Rectal smooth muscle tissue (tissue), 1 donor: ENCODE data around the gene CASZ1.

Source experiments
- H3K27ac ChIP-seq: one replicate; pipeline ENCODE4 v1.7.0; 2013; ENCODE audit warnings: low read depth, low read length, inconsistent platforms
- H3K27me3 ChIP-seq: one replicate; pipeline ENCODE4 v1.7.0; 2013; ENCODE audit warnings: low read length; ENCODE audit not compliant: control insufficient read depth, insufficient read depth
- H3K36me3 ChIP-seq: one replicate; pipeline ENCODE4 v1.7.0; 2013; ENCODE audit warnings: low read length; ENCODE audit not compliant: control insufficient read depth, insufficient read depth
- H3K4me1 ChIP-seq: one replicate; pipeline ENCODE4 v1.7.0; 2013; ENCODE audit warnings: low read length; ENCODE audit not compliant: control insufficient read depth, insufficient read depth
- H3K4me3 ChIP-seq: one replicate; pipeline ENCODE4 v1.7.0; 2013; ENCODE audit warnings: low read length
- H3K9ac ChIP-seq: one replicate; pipeline ENCODE4 v1.7.0; 2013; ENCODE audit warnings: low read length

Gene CASZ1

GRCh38 chr1:10744029-10744428 is 52.4 kb downstream of the CASZ1 start:
- no peaks in the 10 kb centered on the region for H3K27me3 ChIP-seq
- H3K9ac ChIP-seq: no peak overlapping the region
- H3K4me1 ChIP-seq: peaks cover 2% of the 10 kb centered on the region
- no peak overlapping the region for H3K27ac ChIP-seq
- H3K4me3 ChIP-seq: no peak overlapping the region
- peaks cover 3% of the 10 kb centered on the region for H3K36me3 ChIP-seq

DNA sequence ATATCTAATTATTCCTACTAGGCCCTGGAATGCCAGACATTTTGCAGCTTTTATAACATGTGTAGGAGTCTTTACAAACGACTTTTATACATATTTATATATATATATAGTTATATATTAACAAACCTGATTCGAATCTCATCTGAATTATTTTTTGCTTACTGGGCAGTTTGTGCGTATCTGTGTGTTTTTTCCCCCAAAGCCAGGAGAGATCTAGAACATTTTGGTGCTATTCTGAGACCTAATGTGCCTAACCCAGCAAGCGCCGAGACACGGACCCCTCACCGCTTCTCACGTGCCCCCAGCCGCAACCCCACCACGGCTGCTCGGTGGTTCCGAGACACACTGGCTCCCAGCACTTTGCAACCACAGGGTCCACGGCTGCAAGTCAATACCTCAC is 54.8 kb downstream of the CASZ1 start:
- Histone ChIP-seq H3K27me3 (no peaks in the 10 kb centered on the region), H3K27ac (no peak overlapping the region), H3K36me3 (no peaks in the 10 kb centered on the region), H3K4me1 (peaks cover 11% of the 10 kb centered on the region), H3K9ac (no peak overlapping the region), H3K4me3 (no peak overlapping the region)

- H3K4me3 ChIP-seq: no peak overlapping the region
- no peak overlapping the region for H3K27ac ChIP-seq
- H3K36me3 ChIP-seq: no peaks in the 10 kb centered on the region
- H3K27me3 ChIP-seq: no peaks in the 10 kb centered on the region
- H3K9ac ChIP-seq: no peak overlapping the region
- H3K4me1 ChIP-seq: peaks cover 11% of the 10 kb centered on the region
Observed at GRCh38 chr1:10740123-10740522, 56.3 kb downstream of the CASZ1 start.

- H3K4me1 ChIP-seq: peaks cover 13% of the 10 kb centered on the region
- H3K27ac ChIP-seq: no peak overlapping the region
- H3K9ac ChIP-seq: no peak overlapping the region
- no peak overlapping the region for H3K4me3 ChIP-seq
- no peaks in the 10 kb centered on the region for H3K36me3 ChIP-seq
- no peaks in the 10 kb centered on the region for H3K27me3 ChIP-seq
Observed at GRCh38 chr1:10739589-10739988, 56.9 kb downstream of the CASZ1 start.

GRCh38 chr1:10738061-10739058 is 58.1 kb downstream of the CASZ1 start:
- no peak overlapping the region for H3K9ac ChIP-seq
- peaks cover 14% of the 10 kb centered on the region for H3K4me1 ChIP-seq
- H3K27ac ChIP-seq: no peak overlapping the region
- H3K27me3 ChIP-seq: no peaks in the 10 kb centered on the region
- H3K4me3 ChIP-seq: no peak overlapping the region
- no peaks in the 10 kb centered on the region for H3K36me3 ChIP-seq

- Histone ChIP-seq H3K9ac (no peak overlapping the region), H3K27me3 (no peaks in the 10 kb centered on the region), H3K4me3 (no peak overlapping the region), H3K4me1 (peaks cover 14% of the 10 kb centered on the region), H3K27ac (no peak overlapping the region), H3K36me3 (no peaks in the 10 kb centered on the region)
Observed at GRCh38 chr1:10737651-10738050, 58.8 kb downstream of the CASZ1 start.

DNA sequence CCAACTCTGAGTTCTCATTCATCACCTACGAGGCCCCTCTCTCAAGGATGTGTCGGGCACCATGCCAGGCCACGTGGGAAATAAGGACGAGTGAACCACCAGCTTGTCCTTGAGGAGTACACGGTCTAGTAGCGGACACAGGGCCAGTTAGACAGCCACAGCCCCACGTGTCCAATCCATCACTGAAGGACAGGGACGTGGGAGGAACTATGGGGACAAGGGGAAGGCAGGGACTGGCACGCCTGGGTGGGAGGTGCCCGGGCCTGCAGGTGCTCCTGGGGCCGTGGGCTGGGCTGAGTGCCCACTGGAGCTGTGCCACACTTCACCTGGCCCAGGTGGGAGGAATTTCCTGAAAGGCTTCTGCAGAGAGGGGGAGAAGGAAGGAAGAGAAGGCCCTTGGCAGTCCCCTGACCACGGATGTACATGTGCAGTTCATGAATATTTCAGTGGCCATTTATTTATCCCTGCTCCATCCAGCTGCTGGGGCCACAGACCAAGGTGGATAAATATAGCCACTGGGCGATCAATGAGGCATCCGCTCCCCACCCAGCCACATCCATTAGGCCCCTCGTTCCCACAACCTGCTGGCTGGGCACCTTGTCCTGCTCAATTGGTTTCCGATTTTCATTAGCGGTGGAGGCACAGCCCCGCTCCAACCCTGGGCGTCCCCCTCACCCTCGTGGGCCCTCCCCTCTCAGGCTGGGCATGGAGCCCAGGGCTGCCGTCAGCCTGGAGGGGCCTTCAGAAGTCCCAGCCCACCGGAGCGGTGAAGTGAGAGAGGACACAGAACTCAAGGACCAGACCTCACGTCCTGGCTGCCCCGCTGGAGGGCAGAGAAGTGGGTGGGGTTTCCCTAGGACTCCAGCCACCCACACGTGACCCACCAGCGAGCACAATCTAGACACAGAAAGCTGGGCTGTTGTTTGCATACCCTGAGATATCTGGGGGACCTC is 59.5 kb downstream of the CASZ1 start:
- no peak overlapping the region for H3K9ac ChIP-seq
- H3K4me1 ChIP-seq: peaks cover 14% of the 10 kb centered on the region
- no peak overlapping the region for H3K27ac ChIP-seq
- H3K27me3 ChIP-seq: no peaks in the 10 kb centered on the region
- no peaks in the 10 kb centered on the region for H3K36me3 ChIP-seq
- H3K4me3 ChIP-seq: no peak overlapping the region

DNA sequence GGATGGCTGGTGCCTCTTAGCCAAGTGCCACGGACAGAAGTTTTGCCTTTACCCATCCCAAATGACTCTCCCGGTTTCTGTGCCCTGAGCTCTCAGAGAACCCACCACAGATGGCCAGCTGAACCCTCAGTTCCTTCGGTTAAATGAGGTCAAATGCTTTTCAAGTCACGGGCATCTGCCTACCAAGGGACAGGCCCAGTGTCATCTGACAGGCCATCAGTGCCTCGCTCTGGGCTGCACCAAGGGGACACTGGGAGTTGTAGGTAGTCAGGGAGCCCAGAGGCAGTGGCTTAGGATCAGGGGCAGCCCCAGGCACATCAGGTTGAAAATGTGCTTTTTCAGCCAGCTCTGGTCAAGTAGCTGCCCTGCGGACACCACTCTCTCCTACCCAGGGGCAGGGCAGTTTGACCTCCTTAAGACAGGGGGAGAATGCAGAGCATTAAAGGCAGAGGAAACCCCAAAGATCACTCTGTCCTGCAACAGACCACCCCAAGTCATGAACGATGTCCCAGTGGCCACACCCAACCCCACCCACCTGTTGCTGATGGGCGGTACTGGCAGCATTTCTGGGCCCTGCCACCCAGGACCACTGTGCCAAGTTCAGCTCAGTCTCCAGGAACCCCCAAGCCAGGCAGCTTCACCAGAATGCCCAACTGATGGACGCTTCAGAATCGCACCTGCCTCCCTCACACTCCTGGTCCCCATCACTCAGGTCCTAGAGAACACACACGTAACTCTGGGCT is 60.7 kb downstream of the CASZ1 start:
- H3K9ac ChIP-seq: no peak overlapping the region

DNA sequence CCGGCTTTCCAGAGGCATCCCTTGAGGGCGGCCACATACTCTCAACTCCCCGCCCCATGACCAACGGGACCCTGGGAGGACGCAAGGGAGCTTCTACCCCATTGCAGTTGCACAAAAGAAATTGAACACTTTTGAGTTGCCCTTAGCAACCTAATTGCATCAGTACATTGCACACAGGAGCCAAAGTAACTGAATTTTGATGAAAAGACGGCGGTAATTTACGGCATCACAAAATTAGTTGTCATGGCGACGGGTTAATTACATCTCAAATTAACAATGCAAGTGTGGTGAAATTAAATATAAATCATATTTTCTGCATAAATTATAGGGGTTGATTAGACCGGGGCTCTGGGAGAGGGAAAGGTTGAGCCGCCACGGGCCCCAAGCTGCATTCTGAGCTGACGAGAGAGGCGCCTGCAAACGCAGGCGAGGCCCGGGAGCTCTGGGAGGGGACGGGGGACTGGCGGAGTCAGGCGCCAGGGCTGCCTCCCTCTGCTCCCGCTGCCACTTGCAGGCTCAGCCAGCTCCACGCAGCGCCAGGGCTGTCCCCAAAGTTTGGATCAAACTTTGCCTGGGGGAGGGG is 61.4 kb downstream of the CASZ1 start:
- no peak overlapping the region for H3K9ac ChIP-seq
- no peaks in the 10 kb centered on the region for H3K36me3 ChIP-seq
- H3K4me3 ChIP-seq: no peak overlapping the region
- peak overlapping the region; percentile 51 for H3K27ac ChIP-seq
- H3K4me1 ChIP-seq: peaks cover 14% of the 10 kb centered on the region
- no peaks in the 10 kb centered on the region for H3K27me3 ChIP-seq

More for the DNA sequence above, 60.7 kb downstream of the CASZ1 start:
- H3K27ac ChIP-seq: peak overlapping the region; percentile 51
- H3K36me3 ChIP-seq: no peaks in the 10 kb centered on the region
- no peak overlapping the region for H3K4me3 ChIP-seq
- H3K4me1 ChIP-seq: peaks cover 14% of the 10 kb centered on the region
- no peaks in the 10 kb centered on the region for H3K27me3 ChIP-seq

DNA sequence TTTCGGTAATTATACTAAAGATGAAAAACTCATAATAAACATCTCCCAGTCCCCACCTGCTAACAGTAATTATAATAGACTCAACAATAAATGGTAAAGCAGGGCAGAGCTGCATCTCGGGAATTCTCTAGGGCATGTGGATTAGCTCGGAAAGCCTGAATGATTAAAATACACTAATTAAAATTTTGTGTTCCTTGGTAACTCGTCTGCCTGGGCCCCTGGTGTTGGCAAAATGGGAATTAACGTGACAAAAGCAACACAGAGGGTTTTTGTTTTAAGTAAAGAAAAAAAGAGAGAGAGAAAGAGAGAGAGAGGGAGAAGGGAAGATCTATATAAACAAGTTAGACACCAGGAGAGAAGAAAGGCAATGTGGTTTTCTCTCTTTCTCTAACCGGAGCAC is 62.1 kb downstream of the CASZ1 start:
- no peaks in the 10 kb centered on the region for H3K27me3 ChIP-seq
- H3K27ac ChIP-seq: no peak overlapping the region
- no peak overlapping the region for H3K4me3 ChIP-seq
- peaks cover 14% of the 10 kb centered on the region for H3K4me1 ChIP-seq
- no peak overlapping the region for H3K9ac ChIP-seq
- H3K36me3 ChIP-seq: no peaks in the 10 kb centered on the region

DNA sequence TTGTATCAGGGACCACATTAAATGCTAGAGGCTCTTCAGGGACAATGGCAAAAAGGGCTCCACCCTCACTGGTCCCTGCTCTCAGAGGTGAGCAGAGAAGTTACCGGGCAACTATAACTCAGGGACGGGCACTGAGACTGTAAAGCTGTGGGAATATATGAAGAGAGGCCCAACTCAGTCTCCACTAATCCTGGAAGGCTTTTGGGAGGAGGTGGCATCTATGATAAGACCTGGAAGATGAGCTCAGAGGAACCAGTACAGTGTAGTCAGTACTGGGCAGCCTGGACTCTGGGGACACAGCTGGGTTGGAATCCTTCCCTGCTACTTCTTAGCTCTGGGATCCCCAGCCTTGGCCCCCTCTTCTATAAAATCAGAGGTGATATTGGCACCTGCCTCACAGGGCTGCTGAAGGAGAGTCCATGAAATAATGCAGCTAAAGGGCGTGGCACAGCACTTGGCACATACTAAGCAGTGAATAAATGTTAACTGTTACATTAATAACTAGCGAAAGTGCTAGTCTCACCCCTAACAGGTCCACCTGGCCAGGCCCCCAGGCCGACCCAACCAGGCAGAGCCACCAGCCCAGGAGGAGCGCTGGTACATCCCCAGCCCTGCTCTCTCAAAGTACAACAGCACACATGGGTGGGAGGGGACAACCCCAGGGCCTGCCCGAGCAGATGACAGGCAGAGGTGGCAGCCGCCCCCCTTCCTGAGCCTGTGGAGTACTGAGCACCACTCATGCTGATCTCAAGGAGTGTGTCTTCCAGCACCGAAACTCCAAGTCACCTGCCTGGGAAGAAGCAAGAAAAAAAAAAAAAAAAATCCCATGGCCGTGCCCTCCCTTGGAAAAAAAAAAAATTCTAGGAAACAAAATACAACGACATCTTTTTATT is 62.7 kb downstream of the CASZ1 start:
- Histone ChIP-seq H3K27ac (no peak overlapping the region), H3K36me3 (no peaks in the 10 kb centered on the region), H3K4me1 (peaks cover 14% of the 10 kb centered on the region), H3K27me3 (no peaks in the 10 kb centered on the region), H3K9ac (no peak overlapping the region), H3K4me3 (no peak overlapping the region)
